GM12865 (cell line): ENCODE measurements around the gene UNC45B.
A peak's percentile ranks its signal among the peaks of the same experiment; 100 is the strongest.
"Not testable (repeated sequence)": the region's sequence is repeated elsewhere in the genome, so short reads cannot be mapped to it uniquely, and the experiment has no call there.

Experiments
- DNase-seq: peaks from one replicate; pipeline ENCODE4 v3.0.0; 2010; ENCODE audit warnings: low read depth
- H3K4me3 ChIP-seq: 2 replicates; pipeline ENCODE4 v1.5.1; 2011; ENCODE audit warnings: mild to moderate bottlenecking, low read depth, low read length, control low read depth
- CTCF ChIP-seq: IDR thresholded peaks from 2 replicates; pipeline ENCODE4 v1.5.1; 2011; ENCODE audit warnings: low read length, control low read depth, low read depth, inconsistent platforms; ENCODE audit not compliant: insufficient read depth; ENCODE audit errors: missing control alignments

The UNC45B gene

DNA sequence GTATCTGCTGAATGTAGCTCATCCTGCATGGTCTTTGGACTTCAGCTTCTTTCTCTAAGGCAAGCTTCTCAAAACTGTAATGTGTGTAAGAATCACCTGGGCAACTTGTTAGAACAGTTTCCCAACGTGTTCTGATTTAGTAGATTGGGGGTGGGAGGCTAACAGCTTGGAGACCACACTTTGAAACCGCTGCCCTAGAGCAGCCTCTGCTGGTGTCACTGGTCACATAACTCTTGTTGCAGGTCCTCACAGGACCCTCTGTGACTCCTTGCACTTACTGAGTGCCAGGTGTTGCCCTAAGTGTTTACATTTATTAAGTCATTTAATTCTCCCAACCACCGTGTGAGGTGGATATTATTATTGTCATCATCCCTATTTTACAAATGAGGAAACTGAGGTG is 36.7 kb downstream of the UNC45B start:
- no peak for DNase-seq
- no peak overlapping the region for H3K4me3 ChIP-seq
- no peak for TF ChIP-seq CTCF

DNA sequence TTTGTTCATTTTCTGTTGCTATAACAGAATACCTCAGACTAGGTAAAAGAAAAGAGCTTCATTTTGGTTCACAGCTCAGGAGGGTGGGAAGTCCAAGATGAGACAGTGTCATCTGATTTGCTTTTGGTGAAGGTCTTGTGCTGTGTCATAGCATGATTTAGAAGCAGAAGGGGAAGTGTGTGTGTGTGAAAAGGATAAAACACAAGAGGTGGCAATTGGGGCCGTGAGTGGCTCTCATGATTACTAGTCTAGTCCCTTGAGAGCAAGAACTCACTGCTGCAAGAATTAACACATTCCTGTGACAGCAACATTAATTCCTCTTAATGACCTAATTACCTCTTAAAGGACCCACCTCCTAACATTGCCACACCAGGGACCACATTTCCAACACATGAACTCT is 38.2 kb downstream of the UNC45B start:
- TF ChIP-seq CTCF = no peak

DNA sequence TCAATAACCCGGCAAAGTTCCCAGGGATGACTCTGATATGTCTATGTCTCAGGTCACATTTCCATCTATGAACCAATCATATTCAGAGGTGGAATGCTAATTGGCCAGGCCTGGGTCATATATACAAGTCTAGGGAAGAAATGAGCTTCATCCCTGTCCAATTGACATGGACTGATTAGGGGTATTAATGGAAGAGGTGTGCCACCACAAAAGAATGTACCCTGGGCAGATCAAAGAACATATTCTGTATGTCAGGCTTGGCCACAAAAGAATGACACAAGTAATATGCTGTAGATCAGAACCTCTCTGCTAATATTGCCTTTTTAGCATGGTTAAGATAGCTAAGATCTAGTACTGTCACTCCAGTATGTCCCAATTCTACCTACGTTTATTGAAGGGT is 39.9 kb downstream of the UNC45B start:
- no peak overlapping the region for H3K4me3 ChIP-seq
- no peak for DNase-seq
- no peak for TF ChIP-seq CTCF

More for the DNA sequence above, 38.2 kb downstream of the UNC45B start:
- H3K4me3 ChIP-seq = no peak overlapping the region
- DNase-seq = peak; percentile 67

DNA sequence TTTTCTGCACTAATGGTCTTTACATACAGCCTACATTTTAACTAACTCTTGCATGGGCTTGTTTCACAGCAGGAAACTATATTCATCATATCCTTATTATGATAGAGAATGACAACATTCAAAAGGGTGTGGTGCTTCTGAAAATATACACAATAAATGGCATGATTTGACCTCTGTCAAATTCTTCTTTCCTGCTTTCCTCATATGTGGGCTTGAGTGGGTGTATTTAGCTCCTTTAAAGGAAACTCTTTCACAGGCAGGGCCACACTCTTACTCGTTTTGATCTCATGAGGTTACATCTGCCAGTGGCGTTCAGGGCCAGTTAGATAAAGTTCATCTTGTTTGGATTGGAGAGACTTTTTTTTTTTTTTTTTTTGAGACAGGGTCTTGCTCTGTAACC is 40.5 kb downstream of the UNC45B start:
- TF ChIP-seq CTCF = no peak
- DNase-seq = no peak
- no peak overlapping the region for H3K4me3 ChIP-seq

DNA sequence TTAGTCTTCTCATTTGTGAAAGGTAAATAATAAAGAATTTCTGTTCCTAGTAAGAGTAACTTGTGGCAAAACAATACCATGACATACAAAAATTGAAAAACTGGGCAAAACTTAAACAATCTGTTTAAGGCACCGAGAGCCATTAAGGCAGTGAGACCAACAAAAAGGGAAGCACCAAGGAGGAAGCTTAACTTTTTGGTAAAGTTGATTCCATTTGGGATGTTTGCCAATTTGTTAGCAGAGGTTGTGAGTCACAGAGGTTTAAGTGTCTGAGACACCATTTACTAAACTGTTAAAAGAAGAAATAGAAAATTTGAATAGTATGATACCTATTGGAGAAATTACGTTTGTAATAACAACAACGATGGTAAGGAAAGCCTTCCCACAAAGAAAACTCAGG is 41.7 kb downstream of the UNC45B start:
- TF ChIP-seq CTCF = no peak
- no peak overlapping the region for H3K4me3 ChIP-seq
- no peak for DNase-seq

DNA sequence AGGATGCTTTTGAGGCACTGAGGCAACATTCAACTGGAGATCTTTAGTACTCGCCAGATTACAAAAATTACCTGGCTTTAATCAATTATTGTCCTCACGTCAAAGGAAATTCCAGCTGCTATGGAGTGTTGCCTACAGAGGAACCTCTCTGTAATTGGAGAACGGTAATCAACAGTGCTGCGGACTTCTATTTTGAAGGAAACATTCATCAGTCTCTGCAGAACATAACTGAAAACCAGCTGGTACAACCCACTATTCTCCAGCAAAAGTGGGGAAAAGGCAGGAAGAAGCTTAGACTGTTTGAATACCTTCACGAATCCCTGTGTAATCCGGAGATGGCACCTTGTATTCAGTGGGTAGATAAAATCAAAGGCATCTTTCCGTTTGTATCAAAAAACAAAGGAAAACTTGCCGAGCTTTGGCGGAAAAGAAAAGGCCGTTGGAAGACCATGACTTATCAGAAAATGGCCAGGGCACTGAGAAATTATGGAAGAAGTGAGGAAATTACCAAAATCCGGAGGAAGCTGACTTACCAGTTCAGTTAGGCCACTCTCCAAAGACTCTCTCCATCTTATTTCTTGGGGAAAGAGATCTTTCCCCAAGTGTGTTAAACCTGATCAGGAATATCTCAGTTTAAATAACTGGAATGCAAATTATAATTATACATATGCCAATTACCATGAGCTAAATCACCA is 43.5 kb downstream of the UNC45B start:
- TF ChIP-seq CTCF = no peak
- DNase-seq = no peak
- H3K4me3 ChIP-seq = no peak overlapping the region

DNA sequence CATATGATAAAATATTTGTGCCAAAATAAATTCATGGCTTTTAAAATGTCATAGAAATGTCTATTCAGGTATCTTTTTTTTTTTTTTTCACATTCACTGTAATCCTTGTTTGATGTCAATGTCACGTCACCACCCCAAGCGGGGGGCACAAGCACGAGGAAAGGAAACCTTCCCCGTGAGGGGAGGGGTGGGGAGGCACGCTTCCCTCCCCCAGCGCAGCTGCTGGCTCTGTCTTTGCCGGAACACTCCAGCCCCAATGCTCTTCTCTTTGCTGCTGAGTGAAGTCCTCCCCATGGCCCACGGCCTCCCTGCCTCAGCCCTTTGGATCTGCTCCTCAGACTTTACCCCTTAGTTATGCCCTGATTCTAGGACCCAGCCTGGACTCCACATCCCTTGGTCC is 45.1 kb downstream of the UNC45B start:
- no peak overlapping the region for H3K4me3 ChIP-seq
- no peak for DNase-seq
- no peak for TF ChIP-seq CTCF

DNA sequence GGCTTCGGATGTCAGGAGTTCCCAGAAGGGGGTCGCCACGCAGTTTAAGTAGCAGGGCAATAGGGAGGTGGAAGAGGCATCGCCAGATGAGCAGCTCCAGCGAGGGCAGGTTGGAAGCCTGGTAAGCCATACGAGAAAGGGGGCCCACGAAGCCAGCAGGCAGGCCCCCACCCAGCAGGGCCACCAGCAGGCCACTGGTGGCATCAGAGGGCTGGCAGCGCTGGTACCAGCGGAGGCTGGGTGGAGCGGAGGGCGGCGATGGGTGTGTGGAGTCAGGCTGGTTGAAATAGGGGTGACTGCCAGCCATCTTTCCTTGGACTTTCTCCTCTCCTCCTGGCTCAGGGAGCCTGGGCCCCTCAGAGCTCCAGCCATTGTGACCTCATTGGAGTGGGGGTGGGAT is 46.4 kb downstream of the UNC45B start, which contains the start of gene SLC35G3:
Gene SLC35G3 (minus strand): TSS at position 393 of the 400 bp plus-strand sequence. CDS start 86 bp downstream, at position 307.
- not testable (repeated sequence) for H3K4me3 ChIP-seq, DNase-seq

DNA sequence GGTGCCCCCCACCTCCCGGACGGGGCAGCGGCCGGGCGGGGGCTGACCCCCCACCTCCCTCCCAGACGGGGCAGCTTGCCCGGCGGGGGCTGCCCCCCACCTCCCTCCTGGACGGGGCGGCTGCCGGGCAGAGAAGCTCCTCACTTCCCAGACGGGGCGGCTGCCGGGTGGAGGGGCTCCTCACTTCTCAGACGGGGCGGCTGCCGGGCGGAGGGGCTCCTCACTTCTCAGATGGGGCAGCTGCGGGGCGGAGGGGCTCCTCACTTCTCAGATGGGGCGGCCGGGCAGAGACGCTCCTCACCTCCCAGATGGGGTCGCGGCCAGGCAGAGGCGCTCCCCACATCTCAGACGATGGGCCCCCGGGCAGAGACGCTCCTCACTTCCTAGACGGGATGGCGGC is 47.4 kb downstream of the UNC45B start:
- not testable (repeated sequence) for H3K4me3 ChIP-seq, DNase-seq

DNA sequence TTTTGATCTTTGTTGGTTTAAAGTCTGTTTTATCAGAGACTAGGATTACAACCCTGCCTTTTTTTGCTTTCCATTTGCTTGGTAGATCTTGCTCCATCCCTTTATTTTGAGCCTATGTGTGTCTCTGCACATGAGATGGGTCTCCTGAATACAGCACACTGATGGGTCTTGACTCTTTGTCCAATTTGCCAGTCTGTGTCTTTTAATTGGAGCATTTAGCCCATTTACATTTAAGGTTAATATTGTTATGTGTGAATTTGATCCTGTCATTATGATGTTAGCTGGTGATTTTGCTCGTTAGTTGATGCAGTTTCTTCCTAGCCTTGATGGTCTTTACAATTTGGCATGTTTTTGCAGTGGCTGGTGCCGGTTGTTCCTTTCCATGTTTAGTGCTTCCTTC is 55.0 kb downstream of the UNC45B start:
- not testable (repeated sequence) for DNase-seq, H3K4me3 ChIP-seq
